Calu3 (cell line): ENCODE data around the gene PXDN. TPM values are rescaled to one million over a fixed set of nuclear protein-coding genes. Genes with fewer than 3 reads are reported as not detected.

Experiments used
- BruUV-seq: library from RNA; stranded (reverse); fragments of 400-500 nt; replicated peaks from 2 replicates; lab custom pipeline; 2021; lab: Mats Ljungman, UMichigan
- CTCF ChIA-PET: fragments of 300-600 bp; sonication (Branson Sonifier 250); formaldehyde crosslinking; loops from one replicate; lab custom pipeline; 2022; ENCODE audit warnings: antibody characterized with exemption; lab: Charles Lee
- DNase-seq: peaks from one replicate; pipeline ENCODE4 v3.0.0; 2022
- H3K27ac Mint-ChIP-seq: one replicate; pipeline ENCODE4 v1.8.0; 2022; ENCODE audit warnings: mixed read lengths; ENCODE audit not compliant: unreplicated experiment
- H3K27me3 Mint-ChIP-seq: one replicate; pipeline ENCODE4 v1.8.0; 2022; ENCODE audit warnings: mixed read lengths; ENCODE audit not compliant: unreplicated experiment
- H3K36me3 Mint-ChIP-seq: one replicate; pipeline ENCODE4 v1.8.0; 2022; ENCODE audit warnings: mild to moderate bottlenecking, moderate library complexity, mixed read lengths; ENCODE audit not compliant: insufficient read depth, unreplicated experiment
- H3K4me1 Mint-ChIP-seq: one replicate; pipeline ENCODE4 v1.8.0; 2022; ENCODE audit warnings: mild to moderate bottlenecking, low read depth, mixed read lengths; ENCODE audit not compliant: unreplicated experiment
- H3K4me3 Mint-ChIP-seq: one replicate; pipeline ENCODE4 v1.8.0; 2022; ENCODE audit warnings: mild to moderate bottlenecking, low read depth, moderate library complexity, mixed read lengths; ENCODE audit not compliant: unreplicated experiment
- H3K9me3 Mint-ChIP-seq: one replicate; pipeline ENCODE4 v1.8.0; 2022; ENCODE audit warnings: low read depth, mixed read lengths; ENCODE audit not compliant: unreplicated experiment
- CTCF ChIP-seq: fragments of 200-600 bp; IDR thresholded peaks from one replicate; pipeline ENCODE4 v1.8.0; 2022; ENCODE audit warnings: antibody characterized with exemption; ENCODE audit not compliant: unreplicated experiment
- intact Hi-C: fragments of 100-400 bp; cut with micrococcal nuclease; formaldehyde crosslinking; loops from one replicate; pipeline ENCODE4 v1.10.0; 2022; ENCODE audit not compliant: unreplicated experiment
- total RNA-seq: library from RNA; stranded (reverse); gene quantifications from 2 replicates; pipeline ENCODE4 v1.2.3, GENCODE V29; 2022

The PXDN gene
- total RNA-seq, 1 experiment from 2014 or later, result not detected

DNA sequence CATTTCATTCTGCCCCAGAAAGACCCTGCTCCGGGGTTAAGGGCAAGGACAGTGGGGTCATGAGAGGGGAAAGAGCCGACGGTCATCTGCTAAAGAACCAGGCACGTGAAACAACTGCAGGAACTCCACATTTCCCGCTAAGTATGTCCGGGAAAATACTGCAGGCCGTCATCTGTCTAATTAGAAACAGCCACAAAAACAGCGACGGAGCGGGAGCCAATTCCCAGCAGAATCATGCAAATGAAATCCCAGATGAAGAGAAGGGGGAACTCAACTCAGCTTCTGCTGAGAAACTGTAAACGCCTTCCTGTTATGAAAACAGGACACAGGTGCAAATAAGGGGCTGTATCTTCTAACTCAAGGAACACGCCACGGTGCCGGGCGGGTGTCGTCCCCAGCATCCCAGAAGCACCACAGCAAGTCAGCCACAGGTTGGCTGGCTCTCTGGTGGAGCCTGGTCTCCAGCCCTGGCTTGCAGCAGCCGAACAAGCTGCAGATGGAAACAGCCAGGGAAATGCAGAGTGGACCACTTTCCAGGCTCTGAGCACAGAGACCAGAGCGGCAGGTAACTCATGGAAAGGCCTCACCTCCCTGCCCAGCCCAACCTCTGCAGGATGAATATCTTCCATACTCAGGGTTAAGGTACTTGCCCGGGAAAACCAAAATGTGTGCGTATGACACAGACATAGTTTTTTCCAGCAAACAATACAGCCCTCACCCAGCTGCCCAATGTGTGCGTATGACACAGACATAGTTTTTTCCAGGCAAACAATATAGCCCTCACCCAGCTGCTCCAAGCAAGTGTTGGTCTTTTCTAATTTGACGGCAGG, 28.9 kb downstream of the PXDN start:
- BruUV-seq, result no TSS peak
- CTCF ChIA-PET, result no interaction called here
- peaks cover 10% of the 10 kb centered on the region for H3K9me3 Mint-ChIP-seq
- no peaks in the 10 kb centered on the region for H3K4me1 Mint-ChIP-seq
- TF ChIP-seq CTCF, result no peak
- no peak overlapping the region for H3K4me3 Mint-ChIP-seq
- H3K27me3 Mint-ChIP-seq, result no peaks in the 10 kb centered on the region
- no peaks in the 10 kb centered on the region for H3K36me3 Mint-ChIP-seq
- no peak for DNase-seq
- intact Hi-C loops, result no loop called here
- no peak overlapping the region for H3K27ac Mint-ChIP-seq

DNA sequence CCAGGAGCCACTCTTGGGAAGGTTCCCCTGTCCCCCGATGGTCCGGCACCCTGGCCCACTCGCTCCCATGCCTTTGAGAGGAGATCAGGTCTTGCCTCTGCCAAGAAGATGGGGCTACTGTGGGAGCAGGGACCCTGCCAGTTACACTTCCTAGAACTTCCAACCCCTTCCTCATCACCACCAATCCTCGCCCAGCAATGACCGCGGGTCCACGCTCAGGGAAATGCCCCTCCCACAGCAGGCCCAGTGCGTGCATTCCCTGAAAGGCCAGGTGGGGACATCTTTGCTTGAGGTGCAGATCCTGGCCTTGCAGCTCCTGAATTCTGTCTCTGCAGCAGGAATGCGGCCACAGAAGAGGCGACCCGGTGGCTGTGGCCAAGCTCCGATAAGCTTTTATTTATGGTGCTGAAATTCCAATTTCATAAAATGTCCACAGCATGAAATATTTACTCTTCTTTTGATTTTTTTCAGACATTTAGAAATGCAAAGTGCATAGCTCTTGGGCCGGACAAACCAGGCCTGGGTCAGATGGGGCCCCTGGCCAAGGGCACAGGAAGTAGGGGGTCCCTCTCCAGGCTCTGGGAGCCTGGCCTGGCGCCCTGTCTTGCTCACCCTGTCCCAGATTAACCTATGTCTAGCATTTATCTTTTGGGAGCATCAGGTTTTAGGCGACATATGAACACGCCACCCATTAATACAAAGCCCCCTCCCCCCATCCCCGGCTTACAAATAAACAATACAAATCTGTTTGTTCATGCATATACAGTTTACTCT, 29.8 kb downstream of the PXDN start:
- CTCF ChIA-PET, result no interaction called here
- Mint-ChIP-seq H3K4me1 (no peaks in the 10 kb centered on the region), H3K4me3 (no peak overlapping the region), H3K9me3 (peaks cover 10% of the 10 kb centered on the region), H3K36me3 (no peaks in the 10 kb centered on the region), H3K27ac (no peak overlapping the region), H3K27me3 (no peaks in the 10 kb centered on the region)
- no TSS peak for BruUV-seq
- DNase-seq, result no peak
- TF ChIP-seq CTCF, result no peak
- intact Hi-C loops, result no loop called here

- DNase-seq, result no peak
- CTCF ChIA-PET, result no interaction called here
- no TSS peak for BruUV-seq
- no peak for TF ChIP-seq CTCF
- no peaks in the 10 kb centered on the region for H3K4me1 Mint-ChIP-seq
- no peaks in the 10 kb centered on the region for H3K36me3 Mint-ChIP-seq
- no peak overlapping the region for H3K27ac Mint-ChIP-seq
- peaks cover 10% of the 10 kb centered on the region for H3K9me3 Mint-ChIP-seq
- H3K27me3 Mint-ChIP-seq, result no peaks in the 10 kb centered on the region
- H3K4me3 Mint-ChIP-seq, result no peak overlapping the region
- intact Hi-C loops, result no loop called here
These were observed 30.5 kb downstream of the PXDN start for GRCh38 chr2:1713839-1714236.

- DNase-seq, result no peak
- Mint-ChIP-seq H3K36me3 (no peaks in the 10 kb centered on the region), H3K4me1 (no peaks in the 10 kb centered on the region), H3K4me3 (no peak overlapping the region), H3K27me3 (no peaks in the 10 kb centered on the region), H3K9me3 (peaks cover 8% of the 10 kb centered on the region), H3K27ac (no peak overlapping the region)
- TF ChIP-seq CTCF, result no peak
- no TSS peak for BruUV-seq
- CTCF ChIA-PET, result no interaction called here
- intact Hi-C loops, result no loop called here
These were observed 31.0 kb downstream of the PXDN start for GRCh38 chr2:1713142-1713838.
